HG03521 (cell line): ENCODE measurements around the gene AQP5.

Experiments
- ATAC-seq: cut with Tn5 transposase; IDR thresholded peaks from one replicate; pipeline ENCODE4 v1.9.1; 2021; ENCODE audit warnings: mild to moderate bottlenecking, moderate library complexity; ENCODE audit not compliant: unreplicated experiment

Gene AQP5

GRCh38 chr12:49961111-49961922 lies at the start of gene AQP5:
Gene AQP5 (plus strand): TSS chr12:49961872. CDS start chr12:49962018, 146 bp downstream.
- ATAC-seq = no peak

GRCh38 chr12:49912345-49913255 lies 49.1 kb upstream of the AQP5 start:
- ATAC-seq = no peak

GRCh38 chr12:49916129-49916919 lies 45.3 kb upstream of the AQP5 start:
- no peak for ATAC-seq

GRCh38 chr12:49917166-49917787 lies 44.4 kb upstream of the AQP5 start:
- no peak for ATAC-seq

GRCh38 chr12:49917788-49918173 lies 43.9 kb upstream of the AQP5 start:
- no peak for ATAC-seq

GRCh38 chr12:49920241-49920914 lies 41.3 kb upstream of the AQP5 start:
- ATAC-seq = no peak

- no peak for ATAC-seq
Measured at GRCh38 chr12:49920915-49921286, 40.8 kb upstream of the AQP5 start.

- ATAC-seq = no peak
Measured at GRCh38 chr12:49921299-49921698, 40.4 kb upstream of the AQP5 start.

GRCh38 chr12:49921936-49922335 lies 39.7 kb upstream of the AQP5 start:
- no peak for ATAC-seq

- no peak for ATAC-seq
Measured at GRCh38 chr12:49922349-49923034, 39.2 kb upstream of the AQP5 start.

- no peak for ATAC-seq
Measured at GRCh38 chr12:49923035-49923644, 38.5 kb upstream of the AQP5 start.

GRCh38 chr12:49923880-49924556 lies 37.7 kb upstream of the AQP5 start:
- no peak for ATAC-seq

- no peak for ATAC-seq
Measured at GRCh38 chr12:49924628-49925246, 36.9 kb upstream of the AQP5 start.

GRCh38 chr12:49925433-49926204 lies 36.1 kb upstream of the AQP5 start:
- ATAC-seq = no peak

GRCh38 chr12:49928471-49928870 lies 33.2 kb upstream of the AQP5 start:
- ATAC-seq = no peak

- ATAC-seq = no peak
Measured at GRCh38 chr12:49929581-49929980, 32.1 kb upstream of the AQP5 start.

- no peak for ATAC-seq
Measured at GRCh38 chr12:49930515-49931288, 31.0 kb upstream of the AQP5 start.
